ENCODE data around the gene ZRANB2.

ZRANB2 gene

GRCh38 chr1:71087060-71087459 lies 6.2 kb upstream of the ZRANB2 start:
- H3K27me3 ChIP-seq (ENCODE audit: insufficient read depth, insufficient read length), result no peaks in the 10 kb centered on the region
- no peak overlapping the region for H3K9ac ChIP-seq (ENCODE audit: insufficient read length, low read depth)

GRCh38 chr1:71086331-71086730 lies 5.5 kb upstream of the ZRANB2 start:
- no peak for DNase-seq (ENCODE audit: low read depth, low spot score)
- H3K9me3 ChIP-seq (ENCODE audit: insufficient read depth, low read length), result no peaks in the 10 kb centered on the region
- H3K4me1 ChIP-seq (ENCODE audit: insufficient read depth, insufficient read length), result no peaks in the 10 kb centered on the region
- H3K4me3 ChIP-seq (ENCODE audit: insufficient read length, low read depth), result no peak overlapping the region
- no peaks in the 10 kb centered on the region for H3K36me3 ChIP-seq (ENCODE audit: insufficient read depth, insufficient read length, low read length)
- TF ChIP-seq YY1 (IDR thresholded peaks at IDR 0.05; ENCODE audit: insufficient read depth, insufficient read length), result no peak
- no peak for TF ChIP-seq ZNF274 (IDR thresholded peaks at IDR 0.05; ENCODE audit: low read depth, low read length)
- no peak for TF ChIP-seq SUZ12 (IDR thresholded peaks at IDR 0.05; ENCODE audit: extremely low read depth, insufficient read depth, insufficient read length)
- H3K9ac ChIP-seq (ENCODE audit: insufficient read length, low read depth), result no peak overlapping the region
- H3K27me3 ChIP-seq (ENCODE audit: insufficient read depth, insufficient read length), result no peaks in the 10 kb centered on the region

More at GRCh38 chr1:71087060-71087459, 6.2 kb upstream of the ZRANB2 start:
- H3K36me3 ChIP-seq (ENCODE audit: insufficient read depth, insufficient read length, low read length), result no peaks in the 10 kb centered on the region
- H3K4me1 ChIP-seq (ENCODE audit: insufficient read depth, insufficient read length), result no peaks in the 10 kb centered on the region
- TF ChIP-seq SUZ12 (IDR thresholded peaks at IDR 0.05; ENCODE audit: extremely low read depth, insufficient read depth, insufficient read length), result no peak
- no peaks in the 10 kb centered on the region for H3K9me3 ChIP-seq (ENCODE audit: insufficient read depth, low read length)
- H3K4me3 ChIP-seq (ENCODE audit: insufficient read length, low read depth), result no peak overlapping the region
- DNase-seq (ENCODE audit: low read depth, low spot score), result no peak

GRCh38 chr1:71083271-71083670 lies 2.4 kb upstream of the ZRANB2 start:
- no peaks in the 10 kb centered on the region for H3K27me3 ChIP-seq (ENCODE audit: insufficient read depth, insufficient read length)
- H3K4me3 ChIP-seq (ENCODE audit: insufficient read length, low read depth), result no peak overlapping the region
- no peaks in the 10 kb centered on the region for H3K9me3 ChIP-seq (ENCODE audit: insufficient read depth, low read length)
- no peak overlapping the region for H3K9ac ChIP-seq (ENCODE audit: insufficient read length, low read depth)
- peaks cover 18% of the 10 kb centered on the region for H3K36me3 ChIP-seq (ENCODE audit: insufficient read depth, insufficient read length, low read length)
- no peaks in the 10 kb centered on the region for H3K4me1 ChIP-seq (ENCODE audit: insufficient read depth, insufficient read length)
- TF ChIP-seq YY1 (IDR thresholded peaks at IDR 0.05; ENCODE audit: insufficient read depth, insufficient read length) (no peak), SUZ12 (IDR thresholded peaks at IDR 0.05; ENCODE audit: extremely low read depth, insufficient read depth, insufficient read length) (no peak), ZNF274 (IDR thresholded peaks at IDR 0.05; ENCODE audit: low read depth, low read length) (no peak)
- no peak for DNase-seq (ENCODE audit: low read depth, low spot score)

DNA sequence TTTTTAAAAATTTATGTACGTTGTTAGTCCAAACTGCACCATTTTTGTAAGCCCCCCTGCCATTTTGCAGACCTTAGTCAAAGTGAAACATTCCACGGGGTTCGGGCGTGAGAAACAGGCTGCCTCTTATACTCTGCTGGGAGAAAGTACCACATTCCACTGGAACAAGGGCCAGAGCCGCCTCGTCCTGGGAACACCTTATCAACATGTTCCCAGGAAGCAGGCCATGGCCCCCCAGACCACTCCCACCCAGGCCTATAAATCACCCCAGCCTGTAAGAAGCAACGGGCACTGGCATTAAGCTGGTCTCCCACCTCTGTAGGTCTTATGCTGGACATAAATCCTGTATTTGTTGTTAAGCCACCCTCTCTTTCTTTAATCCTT lies 854 bp upstream of the ZRANB2 start:
- Histone ChIP-seq H3K36me3 (ENCODE audit: insufficient read depth, insufficient read length, low read length) (peaks cover 34% of the 10 kb centered on the region), H3K4me3 (ENCODE audit: insufficient read length, low read depth) (peak overlapping the region; percentile 93), H3K4me1 (ENCODE audit: insufficient read depth, insufficient read length) (no peaks in the 10 kb centered on the region), H3K9ac (ENCODE audit: insufficient read length, low read depth) (no peak overlapping the region), H3K27me3 (ENCODE audit: insufficient read depth, insufficient read length) (no peaks in the 10 kb centered on the region), H3K9me3 (ENCODE audit: insufficient read depth, low read length) (no peaks in the 10 kb centered on the region)
- TF ChIP-seq ZNF274 (IDR thresholded peaks at IDR 0.05; ENCODE audit: low read depth, low read length) (no peak), YY1 (IDR thresholded peaks at IDR 0.05; ENCODE audit: insufficient read depth, insufficient read length) (no peak), SUZ12 (IDR thresholded peaks at IDR 0.05; ENCODE audit: extremely low read depth, insufficient read depth, insufficient read length) (no peak)
- DNase-seq (ENCODE audit: low read depth, low spot score), result no peak

DNA sequence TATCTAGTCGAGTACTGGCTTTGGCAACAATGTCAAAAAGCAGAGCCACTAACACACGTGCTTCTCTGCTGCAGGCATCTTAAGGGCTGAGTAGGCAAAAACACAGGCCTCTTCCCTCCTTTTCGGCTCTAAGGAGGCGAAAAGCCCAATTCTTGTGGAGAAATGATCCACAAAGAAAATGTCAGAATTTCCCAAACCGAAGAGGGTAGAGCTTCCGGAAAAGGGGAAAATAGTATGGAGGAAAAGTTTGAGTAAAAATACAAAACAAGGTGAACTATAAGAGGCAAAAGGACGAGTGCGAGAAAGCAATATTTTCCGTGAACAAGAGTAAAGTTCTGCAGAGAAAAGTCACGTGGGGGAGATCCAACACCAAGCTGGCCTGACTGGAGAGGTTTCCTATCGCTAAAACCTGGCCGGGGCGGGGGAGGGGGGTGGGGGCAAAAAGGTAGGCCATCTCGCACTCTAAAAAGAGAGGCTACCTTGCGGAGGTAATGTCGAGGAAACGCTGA lies 551 bp downstream of the ZRANB2 start:
- Histone ChIP-seq H3K27me3 (ENCODE audit: insufficient read depth, insufficient read length) (no peaks in the 10 kb centered on the region), H3K36me3 (ENCODE audit: insufficient read depth, insufficient read length, low read length) (peaks cover 48% of the 10 kb centered on the region), H3K9me3 (ENCODE audit: insufficient read depth, low read length) (no peaks in the 10 kb centered on the region), H3K4me3 (ENCODE audit: insufficient read length, low read depth) (peak overlapping the region; percentile 93), H3K4me1 (ENCODE audit: insufficient read depth, insufficient read length) (no peaks in the 10 kb centered on the region), H3K9ac (ENCODE audit: insufficient read length, low read depth) (peak overlapping the region; percentile 94)
- TF ChIP-seq YY1 (IDR thresholded peaks at IDR 0.05; ENCODE audit: insufficient read depth, insufficient read length) (no peak), SUZ12 (IDR thresholded peaks at IDR 0.05; ENCODE audit: extremely low read depth, insufficient read depth, insufficient read length) (no peak), ZNF274 (IDR thresholded peaks at IDR 0.05; ENCODE audit: low read depth, low read length) (no peak)
- DNase-seq (ENCODE audit: low read depth, low spot score), result no peak

DNA sequence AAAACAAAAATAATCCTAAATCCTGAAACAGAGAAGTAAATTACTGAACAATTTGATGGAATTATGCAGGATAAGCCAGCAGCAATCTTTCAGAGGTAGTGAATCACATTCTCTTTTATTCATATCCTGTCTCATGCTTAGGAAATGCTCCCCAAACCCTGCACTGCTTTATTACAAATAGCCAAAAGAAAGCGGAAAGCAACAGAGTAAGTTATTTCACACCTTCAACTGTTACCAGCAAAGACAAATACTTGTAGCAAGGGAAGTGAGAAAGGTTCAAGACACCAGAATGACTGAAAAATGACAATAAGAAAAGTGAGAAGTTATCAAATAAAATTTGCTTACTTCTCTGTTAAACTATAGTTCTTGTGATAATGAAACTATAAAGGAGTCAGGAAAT lies 6.2 kb downstream of the ZRANB2 start:
- H3K36me3 ChIP-seq (ENCODE audit: insufficient read depth, insufficient read length, low read length), result peaks cover 99% of the 10 kb centered on the region
- DNase-seq (ENCODE audit: low read depth, low spot score), result no peak
- H3K4me1 ChIP-seq (ENCODE audit: insufficient read depth, insufficient read length), result no peaks in the 10 kb centered on the region
- H3K9me3 ChIP-seq (ENCODE audit: insufficient read depth, low read length), result no peaks in the 10 kb centered on the region
- no peak overlapping the region for H3K4me3 ChIP-seq (ENCODE audit: insufficient read length, low read depth)
- no peaks in the 10 kb centered on the region for H3K27me3 ChIP-seq (ENCODE audit: insufficient read depth, insufficient read length)
- TF ChIP-seq ZNF274 (IDR thresholded peaks at IDR 0.05; ENCODE audit: low read depth, low read length), result no peak
- no peak for TF ChIP-seq SUZ12 (IDR thresholded peaks at IDR 0.05; ENCODE audit: extremely low read depth, insufficient read depth, insufficient read length)
- TF ChIP-seq YY1 (IDR thresholded peaks at IDR 0.05; ENCODE audit: insufficient read depth, insufficient read length), result no peak
- H3K9ac ChIP-seq (ENCODE audit: insufficient read length, low read depth), result no peak overlapping the region

DNA sequence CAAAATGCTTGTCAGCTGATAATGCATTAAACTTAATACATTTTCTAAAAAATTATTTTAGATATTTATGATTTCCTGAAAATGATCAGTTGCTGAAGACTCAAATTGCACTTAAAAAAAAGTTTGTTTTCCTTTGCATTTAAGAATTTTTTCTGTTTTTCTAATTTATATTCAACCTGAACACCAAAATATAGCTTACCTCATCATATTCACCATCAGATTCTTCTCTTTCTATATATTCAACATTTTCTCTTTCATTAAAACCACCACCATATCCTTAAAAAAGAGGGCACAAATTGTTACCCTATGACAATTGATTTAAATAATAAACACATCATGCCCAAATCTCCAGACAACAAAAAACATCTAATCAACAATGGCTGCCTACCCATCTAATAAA lies 8.6 kb downstream of the ZRANB2 start:
- no peak for DNase-seq (ENCODE audit: low read depth, low spot score)
- no peak overlapping the region for H3K4me3 ChIP-seq (ENCODE audit: insufficient read length, low read depth)
- H3K9me3 ChIP-seq (ENCODE audit: insufficient read depth, low read length), result no peaks in the 10 kb centered on the region
- H3K27me3 ChIP-seq (ENCODE audit: insufficient read depth, insufficient read length), result no peaks in the 10 kb centered on the region
- H3K9ac ChIP-seq (ENCODE audit: insufficient read length, low read depth), result no peak overlapping the region
- TF ChIP-seq ZNF274 (IDR thresholded peaks at IDR 0.05; ENCODE audit: low read depth, low read length) (no peak), YY1 (IDR thresholded peaks at IDR 0.05; ENCODE audit: insufficient read depth, insufficient read length) (no peak), SUZ12 (IDR thresholded peaks at IDR 0.05; ENCODE audit: extremely low read depth, insufficient read depth, insufficient read length) (no peak)
- peaks cover 99% of the 10 kb centered on the region for H3K36me3 ChIP-seq (ENCODE audit: insufficient read depth, insufficient read length, low read length)
- H3K4me1 ChIP-seq (ENCODE audit: insufficient read depth, insufficient read length), result no peaks in the 10 kb centered on the region

All from NT2/D1 (cell line).